Superior temporal gyrus (tissue), 1 donor: ENCODE measurements around the gene NAALADL2.

Experiments used
- DNase-seq: peaks from one replicate; pipeline ENCODE4 v3.0.0-alpha.2; 2016; ENCODE audit errors: extremely low spot score

The NAALADL2 gene

GRCh38 chr3:174884776-174885568, 25.8 kb downstream of the NAALADL2 start:
- DNase-seq = no peak

DNA sequence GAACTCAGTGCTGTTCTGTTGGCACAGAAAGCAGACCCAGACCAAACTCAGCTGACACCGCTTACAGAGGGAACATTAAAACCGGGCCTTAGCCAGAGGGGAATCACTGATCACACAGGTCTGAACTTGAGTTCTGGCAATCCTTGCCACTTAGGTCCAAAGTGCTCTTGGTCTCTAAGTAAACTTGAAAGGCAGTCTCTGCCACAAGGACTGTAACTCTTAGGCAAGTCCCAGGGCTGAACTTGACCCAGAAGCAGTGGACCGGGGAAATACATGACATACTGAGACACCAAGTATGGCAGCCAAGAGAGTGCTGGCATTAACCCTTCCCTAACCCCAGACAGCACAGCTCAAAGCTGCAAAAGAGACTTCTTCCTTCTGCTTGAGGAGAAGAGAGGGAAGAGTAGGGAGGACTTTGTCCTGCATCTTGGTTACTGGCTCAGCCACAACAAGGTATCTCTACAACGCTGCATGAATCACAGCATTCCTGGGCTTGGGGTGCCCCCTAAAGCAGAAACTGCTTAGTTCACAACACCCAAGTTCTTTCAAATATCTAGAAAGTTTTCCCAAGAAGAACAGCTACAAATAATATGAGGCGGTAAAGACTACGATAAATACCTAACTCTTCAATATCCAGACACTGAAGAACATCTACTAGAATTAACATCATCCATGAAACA, 32.5 kb downstream of the NAALADL2 start:
- DNase-seq = no peak

- DNase-seq = no peak
Observed at GRCh38 chr3:174907027-174907426, 47.9 kb downstream of the NAALADL2 start.

DNA sequence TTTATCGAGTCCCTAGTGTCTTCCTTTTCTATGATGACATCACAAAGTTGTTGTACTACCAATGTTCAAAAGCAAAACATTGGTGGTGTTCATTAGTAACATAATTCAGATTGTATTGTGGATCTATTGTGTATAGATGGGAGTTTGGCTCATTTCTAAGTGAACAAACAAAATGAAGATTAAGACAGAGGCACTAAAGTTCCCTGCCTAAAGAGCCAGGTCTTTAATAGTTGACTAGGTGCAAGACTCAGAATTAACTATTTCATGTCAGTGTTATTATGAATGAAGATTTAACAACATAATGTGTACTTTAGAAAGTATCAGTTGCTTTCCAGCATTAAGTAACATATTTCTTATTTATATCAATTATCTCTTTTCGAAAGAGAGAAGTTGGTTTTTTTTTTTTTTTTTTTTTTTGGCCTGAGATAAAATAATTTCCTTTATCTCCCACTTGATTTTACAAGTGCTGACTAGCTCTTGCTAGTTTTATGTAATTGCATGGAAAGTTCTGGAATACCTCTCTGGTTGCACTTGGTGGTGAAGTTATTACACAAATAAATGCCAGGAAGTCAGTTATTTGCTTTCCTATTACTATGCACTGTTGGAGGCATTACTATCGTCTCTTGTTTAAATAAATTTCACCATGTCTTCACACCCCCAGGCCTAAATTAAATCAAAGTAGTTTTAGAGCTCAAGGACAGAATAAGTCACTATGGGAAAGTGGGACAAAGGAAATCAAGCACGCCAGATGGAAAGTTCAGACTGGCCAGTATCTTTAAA, 48.7 kb downstream of the NAALADL2 start:
- DNase-seq = no peak

DNA sequence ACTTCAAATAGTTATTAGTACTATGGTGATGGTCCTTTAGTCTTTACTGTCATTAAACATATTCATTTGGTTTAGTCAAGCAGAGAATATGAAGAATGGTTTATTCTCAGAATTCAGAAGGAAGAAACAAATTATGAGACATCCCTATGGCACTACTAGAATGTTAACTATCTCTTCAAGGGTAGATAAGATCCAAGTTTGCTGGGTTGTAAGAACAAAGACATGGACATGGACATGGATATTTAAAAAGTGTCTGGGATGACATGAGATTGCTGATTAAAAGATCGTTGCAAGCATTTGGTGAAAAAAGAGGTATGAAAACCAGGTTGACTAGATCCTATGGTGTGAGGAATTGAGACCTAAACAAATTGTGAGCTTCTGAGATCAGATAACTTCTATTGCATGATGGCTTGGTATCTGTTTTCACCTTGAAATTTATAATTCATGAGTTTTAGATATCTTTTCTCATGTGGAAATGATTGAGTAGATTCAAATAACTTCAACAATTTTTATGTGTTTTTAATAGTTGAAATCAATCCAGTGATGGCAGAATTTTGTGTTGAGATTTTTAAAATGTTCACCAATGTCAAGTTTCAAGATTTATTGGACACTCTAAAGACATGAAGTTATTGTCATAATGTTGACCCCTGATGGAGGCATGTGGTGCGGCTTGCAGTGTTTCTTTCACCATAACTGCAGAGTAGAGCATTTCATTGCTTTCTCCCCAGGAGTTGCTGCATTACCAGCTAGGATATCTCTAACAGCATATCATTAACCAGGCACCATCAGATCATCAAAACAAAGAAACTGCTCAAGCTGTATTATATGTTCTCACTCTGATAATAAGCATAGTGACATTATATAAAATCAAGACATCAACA, 72.6 kb downstream of the NAALADL2 start:
- no peak for DNase-seq

DNA sequence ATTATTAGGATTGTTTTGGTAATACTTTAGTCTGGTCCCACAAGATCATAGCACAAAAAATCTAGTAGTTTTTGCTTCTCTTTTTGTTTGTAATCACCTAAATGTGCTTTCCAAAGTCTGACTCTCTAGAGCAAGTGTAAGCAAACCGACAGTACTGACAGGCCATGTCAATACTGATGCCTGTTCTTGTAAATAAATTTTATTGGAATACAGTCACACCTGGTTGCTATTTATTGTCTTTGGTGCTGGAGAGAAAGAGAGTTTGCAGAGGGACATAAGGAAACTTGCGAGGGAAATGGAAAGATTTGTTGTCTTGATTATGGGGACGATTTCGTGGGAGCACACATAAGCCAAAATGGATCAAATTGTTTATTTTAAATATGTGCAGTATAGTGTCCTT, 77.5 kb downstream of the NAALADL2 start:
- DNase-seq = no peak

DNA sequence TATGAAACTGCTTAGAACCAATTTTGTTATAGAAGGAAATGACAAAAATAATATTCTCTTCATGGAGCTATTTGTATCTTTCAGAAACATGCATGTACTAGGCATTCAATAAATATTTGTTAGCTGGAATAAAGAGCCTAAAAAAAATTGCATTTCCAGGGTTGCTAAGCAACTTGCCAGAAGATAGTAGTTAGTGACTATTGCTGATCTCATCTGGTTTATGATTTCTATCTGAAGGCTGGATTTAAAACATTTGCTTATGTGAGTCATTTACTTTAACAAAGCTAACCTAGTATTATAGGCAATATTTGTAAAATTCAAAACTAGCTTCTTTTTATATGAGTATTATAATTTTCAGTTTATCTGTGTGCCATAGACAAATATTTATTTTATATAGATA, 78.3 kb downstream of the NAALADL2 start:
- no peak for DNase-seq

- no peak for DNase-seq
Observed at GRCh38 chr3:174938102-174938501, 79.0 kb downstream of the NAALADL2 start.

DNA sequence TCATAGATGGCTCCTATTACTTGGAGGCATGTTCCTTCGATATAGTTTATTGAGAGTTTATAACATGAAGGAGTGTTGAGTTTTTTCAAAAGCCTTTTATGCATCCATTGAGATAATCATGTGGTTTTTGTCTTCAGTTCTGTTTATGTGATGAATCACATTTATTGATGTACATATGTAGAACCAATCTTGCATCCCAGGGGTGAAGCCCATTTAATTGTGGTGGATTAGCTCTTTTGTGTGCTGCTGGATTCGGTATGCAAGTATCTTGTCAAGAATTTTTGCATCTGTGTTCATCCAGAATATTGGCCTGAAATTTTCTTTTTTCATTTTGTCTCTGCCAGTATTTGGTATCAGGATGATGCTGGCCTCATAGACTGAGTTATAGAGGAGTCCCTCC, 81.0 kb downstream of the NAALADL2 start:
- no peak for DNase-seq

- DNase-seq = no peak
Observed at GRCh38 chr3:174945276-174945675, 86.1 kb downstream of the NAALADL2 start.

GRCh38 chr3:174945951-174946350, 86.8 kb downstream of the NAALADL2 start:
- DNase-seq = no peak

GRCh38 chr3:174949523-174949922, 90.4 kb downstream of the NAALADL2 start:
- DNase-seq = no peak

- DNase-seq = no peak
Observed at GRCh38 chr3:174951034-174951433, 91.9 kb downstream of the NAALADL2 start.

DNA sequence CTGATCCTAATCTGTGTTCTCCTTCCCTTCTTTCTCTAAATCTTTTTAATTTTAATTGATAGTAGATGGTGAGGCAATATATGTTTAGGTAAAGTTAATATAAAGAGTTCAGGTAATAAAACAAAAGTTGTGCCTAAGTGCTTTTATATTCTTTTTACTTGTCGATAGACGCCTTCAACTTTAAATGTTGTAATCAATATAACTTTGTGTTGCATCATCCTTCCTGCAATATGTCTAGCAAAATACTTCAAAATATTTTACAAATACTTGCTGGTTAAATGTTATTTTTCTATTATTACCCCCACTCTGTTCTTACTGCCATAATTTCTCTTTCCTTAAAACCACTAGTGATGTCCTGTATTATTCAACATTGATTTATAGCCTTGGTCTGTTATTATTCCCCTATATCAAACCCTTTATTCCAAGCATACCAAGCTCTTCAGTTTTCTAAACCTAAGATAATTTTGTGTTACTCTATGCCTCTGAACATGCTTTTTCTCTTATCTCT, 92.4 kb downstream of the NAALADL2 start:
- no peak for DNase-seq

DNA sequence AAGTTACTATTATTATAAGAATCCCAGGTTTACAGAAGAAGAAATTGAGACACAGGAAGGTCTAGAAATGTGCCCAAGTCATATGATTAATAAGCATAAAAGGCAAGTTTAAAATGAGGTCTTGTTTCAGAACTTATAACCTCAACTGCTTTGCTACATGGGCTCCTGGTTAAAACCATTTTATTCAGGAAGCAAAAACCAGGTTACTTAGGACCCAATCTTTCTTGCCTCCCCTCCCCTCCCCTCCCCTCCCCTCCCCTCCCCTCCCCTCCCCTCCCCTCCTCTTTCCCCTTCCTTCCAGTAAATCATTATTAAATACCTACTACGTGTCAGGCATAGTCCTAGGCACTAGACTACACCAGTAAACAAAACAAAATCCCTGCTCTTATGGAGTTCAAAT, 93.9 kb downstream of the NAALADL2 start:
- no peak for DNase-seq

GRCh38 chr3:174955513-174956016, 96.4 kb downstream of the NAALADL2 start:
- DNase-seq = no peak

- no peak for DNase-seq
Observed at GRCh38 chr3:174957081-174957480, 97.9 kb downstream of the NAALADL2 start.

DNA sequence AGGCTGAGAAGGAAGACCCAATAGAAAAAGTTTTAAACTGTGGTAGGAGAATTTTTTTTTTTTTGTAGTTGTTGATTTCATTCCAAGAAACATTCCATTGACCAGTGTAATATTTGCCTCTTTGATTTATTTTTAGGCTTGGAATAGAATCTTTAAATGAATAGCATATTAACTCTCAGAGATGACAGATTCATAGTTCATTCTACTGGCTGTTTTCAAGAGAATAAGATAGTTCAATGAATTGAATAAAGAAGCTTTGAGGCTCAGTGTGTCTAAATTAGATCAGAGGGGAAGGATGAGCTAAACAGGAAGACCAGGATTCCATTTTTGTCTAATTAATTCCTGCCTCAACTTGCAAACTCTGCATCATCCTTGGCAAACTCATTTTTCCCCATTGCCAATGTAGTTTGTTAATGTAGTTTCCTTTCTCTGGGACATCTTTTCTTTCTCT, 98.4 kb downstream of the NAALADL2 start:
- DNase-seq = no peak

GRCh38 chr3:174958671-174959328, 99.7 kb downstream of the NAALADL2 start:
- DNase-seq = peak; percentile 47

GRCh38 chr3:174959556-174960065, 100.5 kb downstream of the NAALADL2 start:
- no peak for DNase-seq
